ENCODE results near the gene PRDM16.

The PRDM16 gene

GRCh38 chr1:3433076-3433475 lies 364.1 kb downstream of the PRDM16 start:
- no peak overlapping the region for H3K4me3 ChIP-seq (ENCODE audit: low read depth, low read length, poor library complexity, severe bottlenecking)
- H3K27me3 ChIP-seq (ENCODE audit: insufficient read depth, low read length) = no peaks in the 10 kb centered on the region
- H4K20me1 ChIP-seq (ENCODE audit: insufficient read depth, low read length) = no peaks in the 10 kb centered on the region
- H3K9me3 ChIP-seq (ENCODE audit: low read length) = no peaks in the 10 kb centered on the region
- H3K4me2 ChIP-seq (ENCODE audit: low read length) = no peak overlapping the region
- TF ChIP-seq, protein P1, sequence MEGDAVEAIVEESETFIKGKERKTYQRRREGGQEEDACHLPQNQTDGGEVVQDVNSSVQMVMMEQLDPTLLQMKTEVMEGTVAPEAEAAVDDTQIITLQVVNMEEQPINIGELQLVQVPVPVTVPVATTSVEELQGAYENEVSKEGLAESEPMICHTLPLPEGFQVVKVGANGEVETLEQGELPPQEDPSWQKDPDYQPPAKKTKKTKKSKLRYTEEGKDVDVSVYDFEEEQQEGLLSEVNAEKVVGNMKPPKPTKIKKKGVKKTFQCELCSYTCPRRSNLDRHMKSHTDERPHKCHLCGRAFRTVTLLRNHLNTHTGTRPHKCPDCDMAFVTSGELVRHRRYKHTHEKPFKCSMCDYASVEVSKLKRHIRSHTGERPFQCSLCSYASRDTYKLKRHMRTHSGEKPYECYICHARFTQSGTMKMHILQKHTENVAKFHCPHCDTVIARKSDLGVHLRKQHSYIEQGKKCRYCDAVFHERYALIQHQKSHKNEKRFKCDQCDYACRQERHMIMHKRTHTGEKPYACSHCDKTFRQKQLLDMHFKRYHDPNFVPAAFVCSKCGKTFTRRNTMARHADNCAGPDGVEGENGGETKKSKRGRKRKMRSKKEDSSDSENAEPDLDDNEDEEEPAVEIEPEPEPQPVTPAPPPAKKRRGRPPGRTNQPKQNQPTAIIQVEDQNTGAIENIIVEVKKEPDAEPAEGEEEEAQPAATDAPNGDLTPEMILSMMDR (IDR thresholded peaks at IDR 0.05; ENCODE audit: low read length) = no peak
- H3K9me2 ChIP-seq (ENCODE audit: low read depth, low read length) = no peaks in the 10 kb centered on the region
- H3K9ac ChIP-seq (ENCODE audit: low read length) = no peak overlapping the region
- no peaks in the 10 kb centered on the region for H3F3A ChIP-seq (ENCODE audit: insufficient read depth, low read length)
- H2AFZ ChIP-seq (ENCODE audit: low read length) = no peak overlapping the region
- no peaks in the 10 kb centered on the region for H3K36me3 ChIP-seq (ENCODE audit: insufficient read depth, low read length)
- H3K79me2 ChIP-seq (ENCODE audit: insufficient read depth, low read length) = no peaks in the 10 kb centered on the region
- no peak overlapping the region for H3K27ac ChIP-seq (ENCODE audit: low read depth, low read length, poor library complexity, severe bottlenecking)
- H3K4me1 ChIP-seq (ENCODE audit: insufficient read depth, low read length, severe bottlenecking) = no peaks in the 10 kb centered on the region

GRCh38 chr1:3433596-3434320 lies 364.8 kb downstream of the PRDM16 start:
- no peak overlapping the region for H3K4me2 ChIP-seq (ENCODE audit: low read length)
- H3K27me3 ChIP-seq (ENCODE audit: insufficient read depth, low read length) = no peaks in the 10 kb centered on the region
- H3K4me1 ChIP-seq (ENCODE audit: insufficient read depth, low read length, severe bottlenecking) = no peaks in the 10 kb centered on the region
- H3K9ac ChIP-seq (ENCODE audit: low read length) = no peak overlapping the region
- H3K36me3 ChIP-seq (ENCODE audit: insufficient read depth, low read length) = no peaks in the 10 kb centered on the region
- H3K79me2 ChIP-seq (ENCODE audit: insufficient read depth, low read length) = no peaks in the 10 kb centered on the region
- H3F3A ChIP-seq (ENCODE audit: insufficient read depth, low read length) = no peaks in the 10 kb centered on the region
- no peak overlapping the region for H3K4me3 ChIP-seq (ENCODE audit: low read depth, low read length, poor library complexity, severe bottlenecking)
- no peak for TF ChIP-seq EZH2 (IDR thresholded peaks at IDR 0.05; ENCODE audit: borderline replicate concordance, low read length)
- H3K9me2 ChIP-seq (ENCODE audit: low read depth, low read length) = no peaks in the 10 kb centered on the region
- no peaks in the 10 kb centered on the region for H3K9me3 ChIP-seq (ENCODE audit: low read length)
- H3K27ac ChIP-seq (ENCODE audit: low read depth, low read length, poor library complexity, severe bottlenecking) = no peak overlapping the region
- no peak overlapping the region for H2AFZ ChIP-seq (ENCODE audit: low read length)
- H4K20me1 ChIP-seq (ENCODE audit: insufficient read depth, low read length) = no peaks in the 10 kb centered on the region

DNA sequence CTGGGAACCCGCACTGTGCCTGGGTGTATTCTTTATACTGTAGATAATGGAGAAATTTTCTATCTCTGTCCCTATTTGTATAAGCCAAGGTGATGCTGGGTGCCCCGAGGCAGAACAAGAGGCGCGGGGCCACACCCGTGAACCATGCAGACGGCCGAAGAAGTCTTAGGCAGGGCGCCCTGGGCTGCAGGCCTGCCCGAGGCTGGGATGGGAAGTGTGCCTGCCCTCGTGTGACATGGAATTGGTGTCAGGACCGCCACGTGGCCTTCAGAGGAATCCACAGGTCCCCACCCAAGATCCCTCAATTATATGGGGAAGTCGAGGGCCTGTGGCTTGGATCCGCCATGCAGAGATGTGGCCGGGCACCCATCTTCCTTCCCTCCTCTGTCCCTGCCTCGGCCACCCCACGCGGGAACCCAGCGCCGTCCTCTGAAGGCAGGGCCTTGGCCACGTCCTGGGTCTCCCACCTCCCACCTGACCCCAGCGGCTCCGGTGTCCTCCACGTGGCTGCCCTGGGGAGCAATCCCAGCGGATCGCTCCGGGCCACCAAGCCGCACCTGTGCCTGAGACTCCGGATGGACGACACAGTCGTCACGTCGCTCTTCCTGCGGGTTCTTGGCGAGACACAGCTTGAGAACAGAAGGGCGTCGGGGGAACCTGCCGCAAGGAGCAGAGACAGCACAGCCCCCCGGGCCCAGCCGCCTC lies 365.6 kb downstream of the PRDM16 start:
- Histone ChIP-seq H3K79me2 (ENCODE audit: insufficient read depth, low read length) (no peaks in the 10 kb centered on the region), H3K4me1 (ENCODE audit: insufficient read depth, low read length, severe bottlenecking) (no peaks in the 10 kb centered on the region), H3K27ac (ENCODE audit: low read depth, low read length, poor library complexity, severe bottlenecking) (no peak overlapping the region), H3K4me3 (ENCODE audit: low read depth, low read length, poor library complexity, severe bottlenecking) (no peak overlapping the region), H4K20me1 (ENCODE audit: insufficient read depth, low read length) (no peaks in the 10 kb centered on the region), H3K27me3 (ENCODE audit: insufficient read depth, low read length) (no peaks in the 10 kb centered on the region), H3K36me3 (ENCODE audit: insufficient read depth, low read length) (no peaks in the 10 kb centered on the region), H3K9ac (ENCODE audit: low read length) (no peak overlapping the region), H2AFZ (ENCODE audit: low read length) (no peak overlapping the region), H3K4me2 (ENCODE audit: low read length) (no peak overlapping the region), H3K9me3 (ENCODE audit: low read length) (no peaks in the 10 kb centered on the region), H3K9me2 (ENCODE audit: low read depth, low read length) (no peaks in the 10 kb centered on the region), H3F3A (ENCODE audit: insufficient read depth, low read length) (no peaks in the 10 kb centered on the region)
- TF ChIP-seq, protein P1 (IDR thresholded peaks at IDR 0.05; ENCODE audit: low read length) = no peak
- TF ChIP-seq EZH2 (IDR thresholded peaks at IDR 0.05; ENCODE audit: borderline replicate concordance, low read length) = no peak

All from OCI-LY1 (cell line).